Retinal pigment epithelial cell (primary cell): ENCODE data around the gene SEPTIN2.

ENCODE experiments used
- DNase-seq: peaks from one replicate; pipeline ENCODE4 v3.0.0-alpha.2; 2010; ENCODE audit warnings: low read depth
- H3K4me3 ChIP-seq: 2 replicates; pipeline ENCODE4 v1.5.1; 2011; ENCODE audit warnings: mild to moderate bottlenecking, low read length, control low read depth, moderate library complexity
- CTCF ChIP-seq: conservative IDR thresholded peaks from 2 replicates; pipeline ENCODE4 v1.5.1; 2011; ENCODE audit warnings: low read depth, low read length, control low read depth, inconsistent platforms

Gene SEPTIN2

GRCh38 chr2:241399941-241400922, 84.5 kb downstream of the SEPTIN2 start:
- no peak overlapping the region for H3K4me3 ChIP-seq
- DNase-seq = no peak
- no peak for TF ChIP-seq CTCF
